ENCODE results near the gene WTAP. TPM values are rescaled to one million over a fixed set of nuclear protein-coding genes. Genes with fewer than 3 reads are reported as not detected.
"Not testable (repeated sequence)": the region's sequence is repeated elsewhere in the genome, so short reads cannot be mapped to it uniquely, and the experiment has no call there.

WTAP gene
- polyA plus RNA-seq, 1 donor: 154 TPM

- DNase-seq: peak; percentile 15
Measured at GRCh38 chr6:159692303-159693127, 34.8 kb upstream of the WTAP start.

GRCh38 chr6:159693128-159693893 lies 34.0 kb upstream of the WTAP start, which contains the start of gene SOD2:
TSS of gene SOD2 (minus strand) at chr6:159693241. CDS start at chr6:159693167, 74 bp downstream.
- peak; percentile 76 for DNase-seq

GRCh38 chr6:159693894-159694545 lies 33.3 kb upstream of the WTAP start:
- no peak for DNase-seq

GRCh38 chr6:159695984-159696383 lies 31.3 kb upstream of the WTAP start:
- no peak for DNase-seq

GRCh38 chr6:159700970-159701369 lies 26.3 kb upstream of the WTAP start:
- DNase-seq: no peak

GRCh38 chr6:159701413-159701999 lies 25.8 kb upstream of the WTAP start:
- DNase-seq: no peak

- DNase-seq: not testable (repeated sequence)
Measured at GRCh38 chr6:159710603-159711002, 16.7 kb upstream of the WTAP start.

- not testable (repeated sequence) for DNase-seq
Measured at GRCh38 chr6:159712389-159712788, 14.9 kb upstream of the WTAP start.

GRCh38 chr6:159713984-159714383 lies 13.3 kb upstream of the WTAP start:
- no peak for DNase-seq

GRCh38 chr6:159714404-159714803 lies 12.9 kb upstream of the WTAP start:
- no peak for DNase-seq

- no peak for DNase-seq
Measured at GRCh38 chr6:159715166-159715565, 12.1 kb upstream of the WTAP start.

- no peak for DNase-seq
Measured at GRCh38 chr6:159715605-159716004, 11.7 kb upstream of the WTAP start.

- DNase-seq: no peak
Measured at GRCh38 chr6:159716247-159717096, 10.8 kb upstream of the WTAP start.

- no peak for DNase-seq
Measured at GRCh38 chr6:159718634-159719033, 8.7 kb upstream of the WTAP start.

- no peak for DNase-seq
Measured at GRCh38 chr6:159719287-159719686, 8.0 kb upstream of the WTAP start.

GRCh38 chr6:159720708-159721107 lies 6.6 kb upstream of the WTAP start:
- DNase-seq: peak; percentile 34

GRCh38 chr6:159721981-159722380 lies 5.3 kb upstream of the WTAP start:
- DNase-seq: not testable (repeated sequence)

GRCh38 chr6:159722655-159723054 lies 4.7 kb upstream of the WTAP start:
- no peak for DNase-seq

GRCh38 chr6:159723259-159723658 lies 4.0 kb upstream of the WTAP start:
- DNase-seq: no peak

- no peak for DNase-seq
Measured at GRCh38 chr6:159724778-159725177, 2.5 kb upstream of the WTAP start.

- DNase-seq: not testable (repeated sequence)
Measured at GRCh38 chr6:159725208-159725607, 2.1 kb upstream of the WTAP start.

Data from left kidney (tissue), 2 donors.